Activated naive CD8-positive, alpha-beta T cell treated with anti-CD3 and anti-CD28 coated beads, Interleukin-2, amount 50 U/mL, for 24 hours (primary cell): ENCODE results near the gene MLH3.

Experiments used
- ATAC-seq: fragments of 150-1000 bp; cut with Tn5 transposase; one replicate; pipeline ENCODE4 v1.10.0; 2021
- DNase-seq: peaks from one replicate; pipeline ENCODE4 v3.0.0; 2021
- H3K27ac Mint-ChIP-seq: one replicate; pipeline ENCODE4 v1.8.0; 2021; ENCODE audit warnings: mild to moderate bottlenecking, mixed read lengths
- H3K27me3 Mint-ChIP-seq: one replicate; pipeline ENCODE4 v1.8.0; 2021; ENCODE audit warnings: mixed read lengths
- H3K36me3 Mint-ChIP-seq: one replicate; pipeline ENCODE4 v1.8.0; 2021; ENCODE audit warnings: low read depth, mixed read lengths
- H3K4me1 Mint-ChIP-seq: one replicate; pipeline ENCODE4 v1.8.0; 2021; ENCODE audit warnings: mixed read lengths
- H3K4me3 Mint-ChIP-seq: one replicate; pipeline ENCODE4 v1.8.0; 2021; ENCODE audit warnings: mild to moderate bottlenecking, moderate library complexity, mixed read lengths
- H3K9me3 Mint-ChIP-seq: one replicate; pipeline ENCODE4 v1.8.0; 2021; ENCODE audit warnings: mixed read lengths

MLH3 gene

GRCh38 chr14:75030147-75030546, 21.1 kb downstream of the MLH3 start:
- H3K36me3 Mint-ChIP-seq, result peaks cover 31% of the 10 kb centered on the region
- no peaks in the 10 kb centered on the region for H3K27me3 Mint-ChIP-seq
- no peaks in the 10 kb centered on the region for H3K9me3 Mint-ChIP-seq
- no peak for ATAC-seq
- DNase-seq, result no peak
- no peaks in the 10 kb centered on the region for H3K4me1 Mint-ChIP-seq
- H3K27ac Mint-ChIP-seq, result no peak overlapping the region
- H3K4me3 Mint-ChIP-seq, result no peak overlapping the region

- no peak for DNase-seq
- ATAC-seq, result no peak
Observed at GRCh38 chr14:75025876-75026275, 25.4 kb downstream of the MLH3 start.

GRCh38 chr14:75025082-75025481, 26.2 kb downstream of the MLH3 start:
- H3K36me3 Mint-ChIP-seq, result peaks cover 22% of the 10 kb centered on the region
- no peak overlapping the region for H3K4me3 Mint-ChIP-seq
- H3K27me3 Mint-ChIP-seq, result no peaks in the 10 kb centered on the region
- no peaks in the 10 kb centered on the region for H3K4me1 Mint-ChIP-seq
- H3K27ac Mint-ChIP-seq, result no peak overlapping the region
- H3K9me3 Mint-ChIP-seq, result no peaks in the 10 kb centered on the region
- DNase-seq (no peak), ATAC-seq (no peak)

More at GRCh38 chr14:75025876-75026275, 25.4 kb downstream of the MLH3 start:
- no peaks in the 10 kb centered on the region for H3K4me1 Mint-ChIP-seq
- H3K9me3 Mint-ChIP-seq, result no peaks in the 10 kb centered on the region
- H3K36me3 Mint-ChIP-seq, result peaks cover 26% of the 10 kb centered on the region
- no peak overlapping the region for H3K4me3 Mint-ChIP-seq
- H3K27ac Mint-ChIP-seq, result no peak overlapping the region
- H3K27me3 Mint-ChIP-seq, result no peaks in the 10 kb centered on the region

DNA sequence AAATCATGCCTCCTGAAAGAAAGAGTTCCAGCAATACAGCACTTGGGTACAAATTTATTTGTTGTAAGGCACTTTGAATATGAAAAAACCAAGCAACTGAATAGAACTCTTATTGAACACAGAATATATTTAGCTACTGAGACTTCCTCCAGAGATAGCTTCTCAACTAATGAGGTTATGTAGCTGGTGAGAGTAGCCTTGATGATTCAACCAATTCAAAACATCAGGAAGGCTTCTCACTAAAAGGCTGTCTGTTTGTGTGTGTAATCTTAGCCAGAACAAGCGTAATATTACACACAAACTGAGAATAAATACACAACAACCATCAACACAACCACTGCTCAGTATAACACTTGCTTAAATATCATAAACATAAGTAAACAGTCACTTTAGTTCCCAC, 28.2 kb downstream of the MLH3 start:
- no peaks in the 10 kb centered on the region for H3K27me3 Mint-ChIP-seq
- no peaks in the 10 kb centered on the region for H3K9me3 Mint-ChIP-seq
- no peaks in the 10 kb centered on the region for H3K4me1 Mint-ChIP-seq
- no peak overlapping the region for H3K27ac Mint-ChIP-seq
- ATAC-seq (no peak), DNase-seq (no peak)
- peaks cover 32% of the 10 kb centered on the region for H3K36me3 Mint-ChIP-seq
- H3K4me3 Mint-ChIP-seq, result no peak overlapping the region

DNA sequence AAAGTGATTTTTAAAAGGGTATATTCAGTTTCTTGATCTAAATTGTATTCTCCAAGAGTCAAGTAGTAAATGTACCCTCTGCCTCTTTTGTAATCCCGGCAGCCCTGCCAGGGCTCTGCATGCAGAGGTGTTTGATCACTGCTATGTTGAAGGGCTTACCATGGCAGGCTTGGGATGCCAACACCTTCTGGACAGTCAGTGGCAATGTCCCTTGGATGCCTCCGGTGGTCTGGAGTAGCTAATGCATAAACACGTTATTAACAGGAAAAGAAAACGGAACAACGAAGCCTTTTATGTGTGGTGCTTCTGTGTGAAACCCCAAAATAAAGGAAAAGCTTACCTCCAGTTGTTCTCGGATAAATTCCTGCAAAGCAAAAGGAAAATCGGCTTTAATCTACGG, 28.6 kb downstream of the MLH3 start:
- H3K27ac Mint-ChIP-seq, result no peak overlapping the region
- ATAC-seq, result no peak
- H3K36me3 Mint-ChIP-seq, result peaks cover 32% of the 10 kb centered on the region

DNA sequence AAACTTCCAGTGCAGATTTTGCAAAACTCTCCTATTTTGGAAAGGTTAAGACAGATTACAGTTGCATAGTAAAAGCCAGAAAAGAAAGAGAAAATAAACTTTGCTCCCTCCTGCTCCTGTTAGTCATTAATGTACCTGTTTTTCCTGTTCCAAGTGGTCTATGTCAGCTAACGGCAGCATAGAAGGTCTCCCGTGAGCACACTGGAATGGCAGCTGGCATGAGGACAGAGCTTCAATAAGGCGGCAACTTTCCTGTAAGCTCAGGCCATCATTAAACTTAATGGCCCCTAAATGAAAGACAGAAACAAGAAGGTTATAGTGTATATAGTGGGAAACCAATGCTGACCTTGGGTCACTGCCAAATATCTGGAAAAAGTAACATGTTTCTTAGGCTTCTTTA, 32.6 kb downstream of the MLH3 start:
- no peaks in the 10 kb centered on the region for H3K4me1 Mint-ChIP-seq
- H3K4me3 Mint-ChIP-seq, result no peak overlapping the region
- no peaks in the 10 kb centered on the region for H3K9me3 Mint-ChIP-seq
- H3K27ac Mint-ChIP-seq, result no peak overlapping the region
- ATAC-seq (no peak), DNase-seq (no peak)
- no peaks in the 10 kb centered on the region for H3K27me3 Mint-ChIP-seq
- peaks cover 45% of the 10 kb centered on the region for H3K36me3 Mint-ChIP-seq

More for the DNA sequence above, 28.6 kb downstream of the MLH3 start:
- Mint-ChIP-seq H3K4me3 (no peak overlapping the region), H3K27me3 (no peaks in the 10 kb centered on the region), H3K4me1 (no peaks in the 10 kb centered on the region), H3K9me3 (no peaks in the 10 kb centered on the region)
- no peak for DNase-seq

GRCh38 chr14:75016815-75017214, 34.5 kb downstream of the MLH3 start:
- Mint-ChIP-seq H3K9me3 (no peaks in the 10 kb centered on the region), H3K27me3 (no peaks in the 10 kb centered on the region), H3K4me1 (peaks cover 9% of the 10 kb centered on the region), H3K27ac (no peak overlapping the region), H3K4me3 (no peak overlapping the region), H3K36me3 (peaks cover 51% of the 10 kb centered on the region)
- no peak for DNase-seq
- ATAC-seq, result no peak

- H3K36me3 Mint-ChIP-seq, result peaks cover 50% of the 10 kb centered on the region
- no peaks in the 10 kb centered on the region for H3K9me3 Mint-ChIP-seq
Observed at GRCh38 chr14:75015496-75015895, 35.8 kb downstream of the MLH3 start.

DNA sequence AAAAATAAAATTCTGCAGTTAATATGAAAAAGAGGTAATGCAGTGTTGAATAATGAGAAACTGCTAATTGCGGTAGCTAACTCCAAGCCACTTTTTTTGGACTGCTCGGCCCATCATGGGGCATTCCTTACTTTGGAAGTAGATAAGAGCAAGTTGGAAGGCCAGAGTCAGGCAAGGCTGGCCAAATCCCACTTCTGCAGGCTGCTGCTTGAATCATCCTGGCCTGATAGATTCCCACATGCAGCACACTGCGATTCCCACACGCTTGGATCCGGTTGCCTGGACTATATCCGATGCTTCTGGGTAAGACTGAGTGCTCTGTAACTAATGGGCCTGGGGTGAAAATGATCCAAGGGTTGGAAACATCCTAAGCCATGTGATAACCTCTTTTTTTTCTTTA, 38.0 kb downstream of the MLH3 start:
- Mint-ChIP-seq H3K27me3 (no peaks in the 10 kb centered on the region), H3K27ac (no peak overlapping the region), H3K4me1 (peaks cover 29% of the 10 kb centered on the region), H3K36me3 (peaks cover 53% of the 10 kb centered on the region), H3K4me3 (no peak overlapping the region), H3K9me3 (no peaks in the 10 kb centered on the region)
- DNase-seq (no peak), ATAC-seq (no peak)

More at GRCh38 chr14:75015496-75015895, 35.8 kb downstream of the MLH3 start:
- H3K27me3 Mint-ChIP-seq, result no peaks in the 10 kb centered on the region
- H3K4me3 Mint-ChIP-seq, result no peak overlapping the region
- H3K4me1 Mint-ChIP-seq, result peaks cover 22% of the 10 kb centered on the region
- no peak overlapping the region for H3K27ac Mint-ChIP-seq
- DNase-seq (no peak), ATAC-seq (no peak)

- Mint-ChIP-seq H3K36me3 (peaks cover 59% of the 10 kb centered on the region), H3K27ac (peak overlapping the region; percentile 92)
- peak; percentile 99 for ATAC-seq
Observed at GRCh38 chr14:75011356-75011994, 39.8 kb downstream of the MLH3 start.

DNA sequence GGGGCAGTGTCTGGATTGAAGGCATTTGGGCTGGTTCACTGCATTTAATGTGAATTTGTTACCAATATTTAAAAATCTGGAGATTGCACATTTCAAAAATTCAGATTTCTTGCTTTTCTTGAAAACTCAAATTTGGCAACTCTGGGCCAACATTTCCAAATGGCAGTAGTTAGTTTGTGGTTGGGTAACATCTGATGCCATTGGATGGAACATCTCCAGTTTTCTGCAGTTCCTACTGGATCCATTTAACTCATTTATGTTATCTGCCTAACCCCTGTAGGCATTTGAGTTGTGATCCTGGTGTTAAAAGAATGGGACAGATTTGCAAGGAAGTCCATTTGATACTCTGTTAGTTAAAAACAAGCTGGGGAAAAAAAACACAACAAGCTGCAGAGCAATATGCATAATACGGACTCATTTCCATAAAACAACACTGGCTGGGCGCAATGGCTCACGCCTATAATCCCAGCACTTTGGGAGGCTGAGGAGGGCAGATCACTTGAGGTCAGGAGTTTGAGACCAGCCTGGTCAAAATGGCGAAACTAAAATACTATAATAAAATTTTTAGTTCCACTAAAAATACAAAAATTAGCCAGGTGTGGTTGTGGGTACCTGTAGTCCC, 40.7 kb downstream of the MLH3 start:
- peak overlapping the region; percentile 92 for H3K27ac Mint-ChIP-seq
- H3K36me3 Mint-ChIP-seq, result peaks cover 61% of the 10 kb centered on the region
- ATAC-seq (no peak), DNase-seq (no peak)
- H3K4me3 Mint-ChIP-seq, result no peak overlapping the region
- H3K9me3 Mint-ChIP-seq, result no peaks in the 10 kb centered on the region
- H3K27me3 Mint-ChIP-seq, result no peaks in the 10 kb centered on the region
- H3K4me1 Mint-ChIP-seq, result peaks cover 36% of the 10 kb centered on the region

More at GRCh38 chr14:75011356-75011994, 39.8 kb downstream of the MLH3 start:
- DNase-seq, result peak; percentile 35
- Mint-ChIP-seq H3K27me3 (no peaks in the 10 kb centered on the region), H3K4me1 (peaks cover 33% of the 10 kb centered on the region), H3K4me3 (peak overlapping the region; percentile 33), H3K9me3 (no peaks in the 10 kb centered on the region)

DNA sequence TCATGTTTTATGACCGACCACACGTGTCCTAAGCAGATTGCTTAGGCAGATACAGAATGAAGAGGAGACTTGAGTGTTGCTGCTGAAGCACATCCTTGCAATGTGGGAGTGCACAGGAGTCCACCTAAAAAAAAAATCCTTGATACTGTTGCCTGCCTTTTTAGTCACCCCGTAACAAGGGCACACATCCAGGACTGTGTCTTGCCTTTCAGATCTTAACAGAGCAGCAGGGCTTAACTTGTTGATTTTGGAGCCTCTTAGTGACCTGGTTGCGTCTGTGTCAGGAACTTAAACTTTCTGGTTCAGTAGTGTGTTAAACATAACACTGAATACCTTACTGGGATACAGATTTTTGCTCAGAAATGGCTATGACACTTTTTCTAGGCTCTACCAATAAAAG, 42.1 kb downstream of the MLH3 start:
- peak overlapping the region; percentile 2 for H3K27ac Mint-ChIP-seq
- DNase-seq, result no peak
- peaks cover 67% of the 10 kb centered on the region for H3K36me3 Mint-ChIP-seq
- peaks cover 48% of the 10 kb centered on the region for H3K4me1 Mint-ChIP-seq
- no peaks in the 10 kb centered on the region for H3K9me3 Mint-ChIP-seq
- no peaks in the 10 kb centered on the region for H3K27me3 Mint-ChIP-seq
- no peak for ATAC-seq
- H3K4me3 Mint-ChIP-seq, result no peak overlapping the region

DNA sequence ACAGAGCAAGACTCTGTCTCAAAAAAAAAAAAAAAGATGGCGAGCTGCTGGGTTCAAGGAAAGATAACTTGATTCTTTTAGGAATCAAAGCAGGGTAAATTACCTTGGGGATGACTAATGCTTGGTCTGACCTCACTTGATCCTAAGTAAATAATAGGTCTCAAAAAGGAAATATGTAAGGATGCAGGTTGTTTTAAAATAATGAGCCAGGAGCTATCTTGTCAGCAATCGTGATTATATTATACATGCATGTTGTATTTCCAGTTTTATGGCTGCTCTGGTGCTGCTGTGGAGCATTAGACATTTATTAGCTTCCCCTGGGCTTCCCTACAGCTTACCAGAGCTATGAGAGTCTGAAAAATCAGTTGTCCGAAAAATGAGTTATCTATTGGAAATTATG, 45.9 kb downstream of the MLH3 start:
- peaks cover 40% of the 10 kb centered on the region for H3K4me1 Mint-ChIP-seq
- no peak for ATAC-seq

GRCh38 chr14:75003250-75004027, 47.8 kb downstream of the MLH3 start:
- no peak for ATAC-seq
- H3K4me1 Mint-ChIP-seq, result peaks cover 34% of the 10 kb centered on the region
- peak overlapping the region; percentile 97 for H3K4me3 Mint-ChIP-seq
- H3K9me3 Mint-ChIP-seq, result peaks cover 4% of the 10 kb centered on the region
- no peaks in the 10 kb centered on the region for H3K27me3 Mint-ChIP-seq
- DNase-seq, result no peak
- H3K36me3 Mint-ChIP-seq, result peaks cover 37% of the 10 kb centered on the region
- H3K27ac Mint-ChIP-seq, result peak overlapping the region; percentile 86

More for the DNA sequence above, 45.9 kb downstream of the MLH3 start:
- no peak for DNase-seq
- no peak overlapping the region for H3K4me3 Mint-ChIP-seq
- peaks cover 4% of the 10 kb centered on the region for H3K9me3 Mint-ChIP-seq
- H3K27me3 Mint-ChIP-seq, result no peaks in the 10 kb centered on the region
- no peak overlapping the region for H3K27ac Mint-ChIP-seq
- peaks cover 52% of the 10 kb centered on the region for H3K36me3 Mint-ChIP-seq
